Measurements from ENCODE around the gene KY.

Gene KY

GRCh38 chr3:134642445-134643149 is 8.2 kb downstream of the KY start:
- DNase-seq = no peak

- no peak for DNase-seq
Observed at GRCh38 chr3:134641671-134642300, 9.0 kb downstream of the KY start.

GRCh38 chr3:134640872-134641470 is 9.9 kb downstream of the KY start:
- DNase-seq = no peak

GRCh38 chr3:134640378-134640777 is 10.4 kb downstream of the KY start:
- DNase-seq = no peak

- no peak for DNase-seq
Observed at GRCh38 chr3:134638385-134639030, 12.3 kb downstream of the KY start.

GRCh38 chr3:134636406-134636805 is 14.4 kb downstream of the KY start:
- no peak for DNase-seq

GRCh38 chr3:134630506-134630905 is 20.3 kb downstream of the KY start:
- DNase-seq = no peak

- no peak for DNase-seq
Observed at GRCh38 chr3:134628884-134629283, 21.9 kb downstream of the KY start.

GRCh38 chr3:134627831-134628230 is 23.0 kb downstream of the KY start:
- no peak for DNase-seq

- no peak for DNase-seq
Observed at GRCh38 chr3:134625885-134626741, 24.7 kb downstream of the KY start.

GRCh38 chr3:134625462-134625861 is 25.4 kb downstream of the KY start:
- DNase-seq = no peak

GRCh38 chr3:134624537-134625287 is 26.1 kb downstream of the KY start:
- DNase-seq = no peak

- DNase-seq = no peak
Observed at GRCh38 chr3:134623615-134624245, 27.1 kb downstream of the KY start.

GRCh38 chr3:134622806-134623365 is 27.9 kb downstream of the KY start:
- no peak for DNase-seq

- DNase-seq = no peak
Observed at GRCh38 chr3:134621854-134622253, 29.0 kb downstream of the KY start.

- no peak for DNase-seq
Observed at GRCh38 chr3:134620476-134621115, 30.2 kb downstream of the KY start.

GRCh38 chr3:134619884-134620445 is 30.9 kb downstream of the KY start:
- no peak for DNase-seq

- DNase-seq = no peak
Observed at GRCh38 chr3:134619301-134619615, 31.6 kb downstream of the KY start.

GRCh38 chr3:134618478-134619300 is 32.1 kb downstream of the KY start:
- no peak for DNase-seq
